Esophagus muscularis mucosa (tissue), 3 donors: Measurements from ENCODE around the gene ARL5C.

Experiments used
- CTCF ChIP-seq, 3 experiments: fragments of 200-600 bp in 2 of 3; fragments of 450-650 bp in 1 of 3; sonication (generic) in 2 of 3; IDR thresholded peaks; one replicate each; pipeline ENCODE4 v1.5.1; 2017 to 2019; ENCODE audit warnings: antibody characterized with exemption in 3 of 3, mild to moderate bottlenecking in 2 of 3, moderate library complexity in 1 of 3
- POLR2AphosphoS5 ChIP-seq, 2 donors: sonication (generic); formaldehyde crosslinking; IDR thresholded peaks; one replicate each; pipeline ENCODE4 v1.6.1; 2017; ENCODE audit warnings: antibody characterized with exemption in 2 of 2

DNA sequence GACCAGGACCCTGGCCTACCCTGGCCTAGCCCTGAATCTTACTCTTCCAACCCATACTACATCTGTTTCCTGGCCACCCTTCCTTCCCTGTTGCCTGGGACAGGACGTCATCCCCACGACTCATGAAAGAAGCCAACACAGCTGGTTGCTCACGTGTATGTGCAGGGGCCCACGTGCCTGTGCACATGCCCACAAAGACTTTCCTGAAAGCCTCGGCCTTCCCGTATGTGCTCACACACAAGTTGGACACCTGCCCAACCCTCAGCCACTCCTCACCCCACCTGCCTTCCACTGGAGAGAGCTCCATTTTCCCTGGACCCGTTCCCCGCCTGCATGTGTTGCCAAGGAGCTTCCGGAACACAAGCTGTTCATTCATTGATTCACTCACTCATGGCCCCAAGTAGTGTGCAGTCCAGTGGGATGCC lies 21.5 kb downstream of the ARL5C start:
- TF ChIP-seq POLR2AphosphoS5 (IDR thresholded peaks at IDR 0.05), result peak; percentile 46 to 81
- no peak for TF ChIP-seq CTCF (IDR thresholded peaks at IDR 0.05)
